Neural progenitor cell (in vitro differentiated cells): ENCODE results near the gene GLB1L2. TPM values are rescaled to one million over a fixed set of nuclear protein-coding genes. Genes with fewer than 3 reads are reported as not detected.

Source experiments
- DNase-seq: peaks from one replicate; pipeline ENCODE4 v3.0.0-alpha.2; 2016; ENCODE audit warnings: low spot score
- H2AFZ ChIP-seq: fragments of 200-600 bp; sonication (generic); replicated peaks from 2 replicates; pipeline ENCODE4 v1.6.1; 2016; ENCODE audit warnings: antibody characterized with exemption
- H3F3A ChIP-seq: fragments of 200-600 bp; sonication (generic); 2 replicates; pipeline ENCODE4 v1.6.1; 2016; ENCODE audit warnings: antibody characterized with exemption, low read depth
- H3K27ac ChIP-seq: fragments of 200-600 bp; sonication (generic); 2 replicates; pipeline ENCODE4 v1.5.1; 2016; ENCODE audit warnings: mild to moderate bottlenecking
- H3K27me3 ChIP-seq: fragments of 200-600 bp; sonication (generic); 2 replicates; pipeline ENCODE4 v1.6.1; 2016; ENCODE audit warnings: mild to moderate bottlenecking, moderate library complexity
- H3K36me3 ChIP-seq: fragments of 200-600 bp; sonication (generic); 2 replicates; pipeline ENCODE4 v1.5.1; 2016
- H3K4me1 ChIP-seq: fragments of 200-600 bp; sonication (generic); 2 replicates; pipeline ENCODE4 v1.6.1; 2016; ENCODE audit warnings: mixed run types
- H3K4me2 ChIP-seq: fragments of 200-600 bp; sonication (generic); 2 replicates; pipeline ENCODE4 v1.6.1; 2016
- H3K4me3 ChIP-seq: fragments of 200-600 bp; sonication (generic); 2 replicates; pipeline ENCODE4 v1.5.1; 2016
- H3K79me2 ChIP-seq: fragments of 200-600 bp; sonication (generic); 2 replicates; pipeline ENCODE4 v1.6.1; 2016; ENCODE audit warnings: low read depth
- H3K9ac ChIP-seq: fragments of 200-600 bp; sonication (generic); 2 replicates; pipeline ENCODE4 v1.6.1; 2016
- H3K9me3 ChIP-seq: fragments of 200-600 bp; sonication (generic); 2 replicates; pipeline ENCODE4 v1.5.1; 2016; ENCODE audit warnings: low read depth
- H4K20me1 ChIP-seq: fragments of 200-600 bp; sonication (generic); 2 replicates; pipeline ENCODE4 v1.6.1; 2016; ENCODE audit warnings: low read depth
- H3K27ac Mint-ChIP-seq: 3 replicates; pipeline ENCODE4 v1.8.0; 2021; ENCODE audit warnings: mixed read lengths
- H3K27me3 Mint-ChIP-seq: 2 replicates; pipeline ENCODE4 v1.8.0; 2022; ENCODE audit warnings: low read depth, mild to moderate bottlenecking, inconsistent platforms, moderate library complexity, mixed read lengths; ENCODE audit not compliant: insufficient read depth
- H3K36me3 Mint-ChIP-seq: 3 replicates; pipeline ENCODE4 v1.8.0; 2021; ENCODE audit warnings: mixed read lengths
- H3K4me1 Mint-ChIP-seq: 3 replicates; pipeline ENCODE4 v1.8.0; 2021; ENCODE audit warnings: mixed read lengths
- H3K4me3 Mint-ChIP-seq: 3 replicates; pipeline ENCODE4 v1.8.0; 2021; ENCODE audit warnings: mild to moderate bottlenecking, moderate library complexity, mixed read lengths
- H3K9me3 Mint-ChIP-seq: 3 replicates; pipeline ENCODE4 v1.8.0; 2020; ENCODE audit warnings: mixed read lengths
- EZH2 ChIP-seq: fragments of 200-600 bp; sonication (generic); IDR thresholded peaks from 2 replicates; pipeline ENCODE4 v1.6.1; 2017; ENCODE audit warnings: antibody characterized with exemption, mild to moderate bottlenecking, moderate library complexity
- EZH2phosphoT487 ChIP-seq: fragments of 200-600 bp; sonication (generic); IDR thresholded peaks from 2 replicates; pipeline ENCODE4 v1.6.1; 2017; ENCODE audit warnings: antibody characterized with exemption
- total RNA-seq: library from RNA; depleted of rRNA; stranded (reverse); fragments of >200 nt; gene quantifications from 2 replicates; pipeline ENCODE4 v1.2.3, GENCODE V29; 2015; ENCODE audit warnings: low replicate concordance
- TF ChIP-seq, protein P1 (sequence below): fragments of 200-600 bp; sonication (generic); IDR thresholded peaks from 2 replicates; pipeline ENCODE4 v1.5.1; 2017; ENCODE audit warnings: antibody characterized with exemption, mild to moderate bottlenecking

The GLB1L2 gene
- total RNA-seq, 1 donor from 2014 or later = 2.0 TPM

- no peak for DNase-seq
- Mint-ChIP-seq H3K27ac (no peak overlapping the region), H3K27me3 (peaks cover 15% of the 10 kb centered on the region), H3K9me3 (peaks cover 4% of the 10 kb centered on the region), H3K4me1 (peaks cover 22% of the 10 kb centered on the region), H3K36me3 (peaks cover 10% of the 10 kb centered on the region), H3K4me3 (no peak overlapping the region)
- no peaks in the 10 kb centered on the region for H3K79me2 ChIP-seq
- H3F3A ChIP-seq = peaks cover 16% of the 10 kb centered on the region
- H3K4me1 ChIP-seq = peaks cover 8% of the 10 kb centered on the region
- no peak overlapping the region for H2AFZ ChIP-seq
- H3K4me2 ChIP-seq = no peak overlapping the region
- H3K27ac ChIP-seq = no peak overlapping the region
- H4K20me1 ChIP-seq = peaks cover 14% of the 10 kb centered on the region
- no peak overlapping the region for H3K4me3 ChIP-seq
- TF ChIP-seq, protein P1, sequence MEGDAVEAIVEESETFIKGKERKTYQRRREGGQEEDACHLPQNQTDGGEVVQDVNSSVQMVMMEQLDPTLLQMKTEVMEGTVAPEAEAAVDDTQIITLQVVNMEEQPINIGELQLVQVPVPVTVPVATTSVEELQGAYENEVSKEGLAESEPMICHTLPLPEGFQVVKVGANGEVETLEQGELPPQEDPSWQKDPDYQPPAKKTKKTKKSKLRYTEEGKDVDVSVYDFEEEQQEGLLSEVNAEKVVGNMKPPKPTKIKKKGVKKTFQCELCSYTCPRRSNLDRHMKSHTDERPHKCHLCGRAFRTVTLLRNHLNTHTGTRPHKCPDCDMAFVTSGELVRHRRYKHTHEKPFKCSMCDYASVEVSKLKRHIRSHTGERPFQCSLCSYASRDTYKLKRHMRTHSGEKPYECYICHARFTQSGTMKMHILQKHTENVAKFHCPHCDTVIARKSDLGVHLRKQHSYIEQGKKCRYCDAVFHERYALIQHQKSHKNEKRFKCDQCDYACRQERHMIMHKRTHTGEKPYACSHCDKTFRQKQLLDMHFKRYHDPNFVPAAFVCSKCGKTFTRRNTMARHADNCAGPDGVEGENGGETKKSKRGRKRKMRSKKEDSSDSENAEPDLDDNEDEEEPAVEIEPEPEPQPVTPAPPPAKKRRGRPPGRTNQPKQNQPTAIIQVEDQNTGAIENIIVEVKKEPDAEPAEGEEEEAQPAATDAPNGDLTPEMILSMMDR = no peak
- TF ChIP-seq EZH2 (no peak), EZH2phosphoT487 (no peak)
- peaks cover 58% of the 10 kb centered on the region for H3K27me3 ChIP-seq
- no peaks in the 10 kb centered on the region for H3K9me3 ChIP-seq
- no peak overlapping the region for H3K9ac ChIP-seq
- H3K36me3 ChIP-seq = no peaks in the 10 kb centered on the region
These were observed 3.2 kb downstream of the GLB1L2 start for GRCh38 chr11:134334796-134335571.

DNA sequence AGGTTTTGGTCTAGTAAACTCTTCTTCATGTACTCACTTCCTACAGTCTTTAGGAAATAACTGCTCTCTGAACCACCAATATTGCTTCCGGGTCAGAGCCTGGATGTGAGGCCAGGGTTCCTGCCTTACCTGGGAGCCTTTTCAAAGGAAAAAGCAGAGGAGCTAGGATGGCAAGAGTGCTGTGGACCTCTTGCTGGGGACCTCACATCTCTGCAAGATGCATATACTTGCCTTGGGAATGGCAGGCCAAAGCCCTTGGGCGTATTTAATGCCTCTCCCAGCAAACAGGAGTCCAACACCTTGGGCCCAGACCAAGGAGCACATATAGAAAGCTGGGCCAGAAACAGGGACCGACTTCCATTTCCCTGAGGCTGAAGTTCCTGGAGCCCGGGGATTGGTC, 5.3 kb downstream of the GLB1L2 start:
- H3K9ac ChIP-seq = no peak overlapping the region
- H3K27me3 ChIP-seq = peaks cover 39% of the 10 kb centered on the region
- no peaks in the 10 kb centered on the region for H3K79me2 ChIP-seq
- H3K4me2 ChIP-seq = no peak overlapping the region
- no peaks in the 10 kb centered on the region for H3K9me3 Mint-ChIP-seq
- no peak overlapping the region for H3K4me3 ChIP-seq
- peaks cover 5% of the 10 kb centered on the region for H4K20me1 ChIP-seq
- no peak overlapping the region for H3K4me3 Mint-ChIP-seq
- H3K9me3 ChIP-seq = no peaks in the 10 kb centered on the region
- no peak overlapping the region for H2AFZ ChIP-seq
- H3K4me1 Mint-ChIP-seq = peaks cover 16% of the 10 kb centered on the region
- H3K27me3 Mint-ChIP-seq = peaks cover 14% of the 10 kb centered on the region
- H3K36me3 Mint-ChIP-seq = peaks cover 10% of the 10 kb centered on the region
- no peaks in the 10 kb centered on the region for H3K36me3 ChIP-seq
- H3K27ac ChIP-seq = no peak overlapping the region
- no peak overlapping the region for H3K27ac Mint-ChIP-seq
- DNase-seq = no peak
- H3F3A ChIP-seq = peaks cover 6% of the 10 kb centered on the region
- TF ChIP-seq EZH2 = no peak
- TF ChIP-seq EZH2phosphoT487 = no peak
- TF ChIP-seq, protein P1 = no peak
- no peaks in the 10 kb centered on the region for H3K4me1 ChIP-seq

GRCh38 chr11:134338068-134338467, 6.3 kb downstream of the GLB1L2 start:
- H3K27me3 Mint-ChIP-seq = peaks cover 14% of the 10 kb centered on the region
- H3K4me1 ChIP-seq = no peaks in the 10 kb centered on the region
- no peaks in the 10 kb centered on the region for H3K9me3 ChIP-seq
- no peak overlapping the region for H2AFZ ChIP-seq
- H4K20me1 ChIP-seq = peaks cover under 1% of the 10 kb centered on the region
- no peaks in the 10 kb centered on the region for H3F3A ChIP-seq
- H3K79me2 ChIP-seq = no peaks in the 10 kb centered on the region
- no peak overlapping the region for H3K9ac ChIP-seq
- TF ChIP-seq, protein P1 = no peak
- TF ChIP-seq EZH2 (no peak), EZH2phosphoT487 (no peak)
- H3K27me3 ChIP-seq = peaks cover 29% of the 10 kb centered on the region
- no peaks in the 10 kb centered on the region for H3K9me3 Mint-ChIP-seq
- H3K27ac Mint-ChIP-seq = no peak overlapping the region
- H3K4me2 ChIP-seq = no peak overlapping the region
- H3K36me3 ChIP-seq = no peaks in the 10 kb centered on the region
- H3K27ac ChIP-seq = no peak overlapping the region
- H3K4me1 Mint-ChIP-seq = peaks cover 9% of the 10 kb centered on the region
- no peak overlapping the region for H3K4me3 Mint-ChIP-seq
- DNase-seq = no peak
- H3K36me3 Mint-ChIP-seq = peaks cover 10% of the 10 kb centered on the region
- no peak overlapping the region for H3K4me3 ChIP-seq
